Calu3 (cell line): Measurements from ENCODE around the gene CCDC170. TPM values are rescaled to one million over a fixed set of nuclear protein-coding genes. Genes with fewer than 3 reads are reported as not detected.
"Not testable (repeated sequence)": the region's sequence is repeated elsewhere in the genome, so short reads cannot be mapped to it uniquely, and the experiment has no call there.

Source experiments
- BruUV-seq: library from RNA; stranded (reverse); fragments of 400-500 nt; replicated peaks from 2 replicates; lab custom pipeline; 2021; lab: Mats Ljungman, UMichigan
- CTCF ChIA-PET: fragments of 300-600 bp; sonication (Branson Sonifier 250); formaldehyde crosslinking; loops from one replicate; lab custom pipeline; 2022; ENCODE audit warnings: antibody characterized with exemption; lab: Charles Lee
- DNase-seq: peaks from one replicate; pipeline ENCODE4 v3.0.0; 2022
- H3K27ac Mint-ChIP-seq: one replicate; pipeline ENCODE4 v1.8.0; 2022; ENCODE audit warnings: mixed read lengths; ENCODE audit not compliant: unreplicated experiment
- H3K27me3 Mint-ChIP-seq: one replicate; pipeline ENCODE4 v1.8.0; 2022; ENCODE audit warnings: mixed read lengths; ENCODE audit not compliant: unreplicated experiment
- H3K36me3 Mint-ChIP-seq: one replicate; pipeline ENCODE4 v1.8.0; 2022; ENCODE audit warnings: mild to moderate bottlenecking, moderate library complexity, mixed read lengths; ENCODE audit not compliant: insufficient read depth, unreplicated experiment
- H3K4me1 Mint-ChIP-seq: one replicate; pipeline ENCODE4 v1.8.0; 2022; ENCODE audit warnings: mild to moderate bottlenecking, low read depth, mixed read lengths; ENCODE audit not compliant: unreplicated experiment
- H3K4me3 Mint-ChIP-seq: one replicate; pipeline ENCODE4 v1.8.0; 2022; ENCODE audit warnings: mild to moderate bottlenecking, low read depth, moderate library complexity, mixed read lengths; ENCODE audit not compliant: unreplicated experiment
- H3K9me3 Mint-ChIP-seq: one replicate; pipeline ENCODE4 v1.8.0; 2022; ENCODE audit warnings: low read depth, mixed read lengths; ENCODE audit not compliant: unreplicated experiment
- intact Hi-C: fragments of 100-400 bp; cut with micrococcal nuclease; formaldehyde crosslinking; loops from one replicate; pipeline ENCODE4 v1.10.0; 2022; ENCODE audit not compliant: unreplicated experiment
- total RNA-seq: library from RNA; stranded (reverse); gene quantifications from 2 replicates; pipeline ENCODE4 v1.2.3, GENCODE V29; 2022
- TF ChIP-seq, protein P1 (sequence below): fragments of 200-600 bp; IDR thresholded peaks from one replicate; pipeline ENCODE4 v1.8.0; 2022; ENCODE audit warnings: antibody characterized with exemption; ENCODE audit not compliant: unreplicated experiment

CCDC170 gene
- total RNA-seq, 1 experiment from 2014 or later: 0.26 TPM

DNA sequence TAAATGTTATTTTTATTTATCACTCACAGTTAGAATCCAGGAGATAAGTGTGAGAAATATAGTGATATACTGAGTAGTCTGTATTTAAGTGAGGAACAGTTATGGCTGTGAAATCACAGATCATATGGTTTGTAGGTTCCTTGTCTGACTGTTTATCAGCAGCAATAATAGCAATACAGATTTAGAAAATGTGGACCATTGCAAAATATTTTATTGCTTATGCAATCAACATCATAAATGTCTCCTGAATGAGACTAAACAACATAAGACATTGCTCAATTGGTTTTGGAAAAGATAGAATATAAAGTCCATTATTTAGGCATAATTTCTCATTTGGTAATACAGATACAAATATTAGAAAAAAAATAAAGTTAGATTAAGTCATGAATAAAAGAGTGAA lies 43.7 kb downstream of the CCDC170 start:
- CTCF ChIA-PET: no interaction called here

DNA sequence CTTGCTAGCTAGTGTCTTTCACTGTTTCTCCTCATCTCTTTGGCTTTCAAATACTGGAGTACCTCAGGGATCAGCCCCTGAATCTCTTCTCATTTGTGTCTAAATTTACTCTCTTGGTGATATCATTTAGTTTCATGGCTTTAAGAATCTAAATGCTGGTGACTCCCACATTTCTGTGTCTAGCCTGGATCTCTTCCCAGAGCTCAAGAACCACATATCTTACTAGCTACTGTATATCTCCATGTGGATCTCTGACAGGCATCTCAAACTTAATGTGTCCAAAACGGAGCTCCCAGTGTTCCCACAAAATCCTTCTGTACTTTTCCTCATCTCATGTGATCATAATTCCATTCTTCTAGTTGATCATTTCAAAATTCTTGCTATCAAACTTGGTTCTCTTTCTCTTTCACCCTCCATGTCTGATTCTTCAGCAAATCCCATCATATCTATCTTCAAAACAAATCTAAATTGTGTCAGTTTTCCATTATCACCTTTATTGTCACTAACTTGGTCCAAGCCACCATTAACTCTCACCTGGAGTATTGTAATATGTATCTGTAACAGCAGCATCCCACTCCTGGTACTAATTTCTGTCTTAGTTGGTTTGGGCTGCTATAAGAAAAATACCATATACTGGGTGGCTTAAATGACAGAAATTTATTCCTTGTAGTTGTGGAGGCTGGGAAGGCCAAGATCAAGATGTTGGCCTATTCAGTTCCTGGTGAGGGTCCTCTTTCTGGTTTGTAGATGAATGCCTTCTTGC lies 45.9 kb downstream of the CCDC170 start:
- DNase-seq: no peak
- BruUV-seq: no TSS peak
- Mint-ChIP-seq H3K36me3 (peaks cover 5% of the 10 kb centered on the region), H3K27ac (no peak overlapping the region), H3K4me3 (no peak overlapping the region), H3K27me3 (no peaks in the 10 kb centered on the region), H3K4me1 (no peaks in the 10 kb centered on the region), H3K9me3 (peaks cover 6% of the 10 kb centered on the region)
- TF ChIP-seq, protein P1, sequence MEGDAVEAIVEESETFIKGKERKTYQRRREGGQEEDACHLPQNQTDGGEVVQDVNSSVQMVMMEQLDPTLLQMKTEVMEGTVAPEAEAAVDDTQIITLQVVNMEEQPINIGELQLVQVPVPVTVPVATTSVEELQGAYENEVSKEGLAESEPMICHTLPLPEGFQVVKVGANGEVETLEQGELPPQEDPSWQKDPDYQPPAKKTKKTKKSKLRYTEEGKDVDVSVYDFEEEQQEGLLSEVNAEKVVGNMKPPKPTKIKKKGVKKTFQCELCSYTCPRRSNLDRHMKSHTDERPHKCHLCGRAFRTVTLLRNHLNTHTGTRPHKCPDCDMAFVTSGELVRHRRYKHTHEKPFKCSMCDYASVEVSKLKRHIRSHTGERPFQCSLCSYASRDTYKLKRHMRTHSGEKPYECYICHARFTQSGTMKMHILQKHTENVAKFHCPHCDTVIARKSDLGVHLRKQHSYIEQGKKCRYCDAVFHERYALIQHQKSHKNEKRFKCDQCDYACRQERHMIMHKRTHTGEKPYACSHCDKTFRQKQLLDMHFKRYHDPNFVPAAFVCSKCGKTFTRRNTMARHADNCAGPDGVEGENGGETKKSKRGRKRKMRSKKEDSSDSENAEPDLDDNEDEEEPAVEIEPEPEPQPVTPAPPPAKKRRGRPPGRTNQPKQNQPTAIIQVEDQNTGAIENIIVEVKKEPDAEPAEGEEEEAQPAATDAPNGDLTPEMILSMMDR: no peak
- intact Hi-C loops: no loop called here
- CTCF ChIA-PET: interaction anchor here (0.5 kb wide), 1 partner anchor 65 kb away, joined by 3 read pairs; no protein-coding TSS in a partner anchor

More for the DNA sequence above, 43.7 kb downstream of the CCDC170 start:
- Mint-ChIP-seq H3K4me1 (no peaks in the 10 kb centered on the region), H3K36me3 (peaks cover 5% of the 10 kb centered on the region), H3K4me3 (no peak overlapping the region), H3K9me3 (peaks cover 6% of the 10 kb centered on the region), H3K27ac (no peak overlapping the region), H3K27me3 (no peaks in the 10 kb centered on the region)
- TF ChIP-seq, protein P1: no peak
- BruUV-seq: no TSS peak
- no peak for DNase-seq
- intact Hi-C loops: no loop called here

GRCh38 chr6:151544453-151544852 lies 50.6 kb downstream of the CCDC170 start:
- Mint-ChIP-seq H3K27me3 (no peaks in the 10 kb centered on the region), H3K36me3 (peaks cover 5% of the 10 kb centered on the region), H3K4me1 (no peaks in the 10 kb centered on the region), H3K27ac (no peak overlapping the region), H3K9me3 (peaks cover 4% of the 10 kb centered on the region), H3K4me3 (no peak overlapping the region)
- TF ChIP-seq, protein P1: no peak
- DNase-seq: no peak
- intact Hi-C loops: no loop called here
- BruUV-seq: no TSS peak
- CTCF ChIA-PET: no interaction called here

- intact Hi-C loops, DNase-seq, CTCF ChIA-PET, H3K9me3 Mint-ChIP-seq, H3K27me3 Mint-ChIP-seq, BruUV-seq, H3K27ac Mint-ChIP-seq, H3K36me3 Mint-ChIP-seq, H3K4me1 Mint-ChIP-seq, H3K4me3 Mint-ChIP-seq: not testable (repeated sequence)
Measured at GRCh38 chr6:151544884-151545283, 51.1 kb downstream of the CCDC170 start.
